SJSA1 (cell line): ENCODE measurements around the gene SUPT3H. TPM values are rescaled to one million over a fixed set of nuclear protein-coding genes. Genes with fewer than 3 reads are reported as not detected.
"Not testable (repeated sequence)": the region's sequence is repeated elsewhere in the genome, so short reads cannot be mapped to it uniquely, and the experiment has no call there.

Source experiments
- DNase-seq, 2 experiments: peaks; one replicate each; pipeline ENCODE4 v3.0.0-alpha.2; 2015 to 2020; ENCODE audit warnings: low spot score in 2 of 2, low read depth in 1 of 2
- H3K27ac ChIP-seq: fragments of 250-450 bp; sonication (Bioruptor Pico); 2 replicates; pipeline ENCODE4 v1.5.1; 2020; ENCODE audit warnings: mild to moderate bottlenecking, moderate library complexity
- H3K27me3 ChIP-seq: fragments of 250-450 bp; sonication (Bioruptor Pico); replicated peaks from 2 replicates; pipeline ENCODE4 v1.5.1; 2020; ENCODE audit warnings: mild to moderate bottlenecking, moderate library complexity
- H3K36me3 ChIP-seq: fragments of 250-450 bp; sonication (Bioruptor Pico); 2 replicates; pipeline ENCODE4 v1.5.1; 2020; ENCODE audit warnings: mild to moderate bottlenecking
- H3K4me1 ChIP-seq: fragments of 250-450 bp; sonication (Bioruptor Pico); replicated peaks from 2 replicates; pipeline ENCODE4 v1.6.1; 2021; ENCODE audit warnings: mild to moderate bottlenecking
- H3K4me3 ChIP-seq: fragments of 250-450 bp; sonication (Bioruptor Pico); 2 replicates; pipeline ENCODE4 v1.5.1; 2020; ENCODE audit warnings: mild to moderate bottlenecking
- H3K9me3 ChIP-seq: fragments of 250-450 bp; sonication (Bioruptor Pico); replicated peaks from 2 replicates; pipeline ENCODE4 v1.5.1; 2020; ENCODE audit warnings: mild to moderate bottlenecking
- total RNA-seq: library from RNA; depleted of rRNA; stranded (reverse); fragments of >200 nt; shearing (Covaris generic); gene quantifications from 2 replicates; pipeline ENCODE4 v1.2.3, GENCODE V29; 2014

Gene SUPT3H
- total RNA-seq, 1 experiment from 2014 or later = 6.7 TPM

DNA sequence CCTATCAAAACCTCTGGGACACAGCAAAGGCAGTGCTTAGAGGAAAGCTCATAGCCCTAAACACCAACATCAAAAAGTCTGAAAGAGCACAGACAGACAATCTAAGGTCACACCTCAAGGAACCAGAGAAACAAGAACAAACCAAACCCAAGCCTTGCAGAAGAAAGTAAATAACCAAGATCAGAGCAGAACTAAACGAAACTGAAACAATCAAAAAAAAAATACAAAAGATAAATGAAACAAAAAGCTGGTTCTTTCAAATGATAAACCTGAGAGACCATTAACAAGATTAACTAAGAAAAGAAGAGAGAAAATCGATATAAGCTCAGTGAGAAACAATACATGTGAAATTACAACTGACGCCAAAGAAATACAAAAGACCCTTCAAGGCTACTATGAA, 84.4 kb downstream of the SUPT3H start:
- Histone ChIP-seq H3K4me1 (no peaks in the 10 kb centered on the region), H3K4me3 (no peak overlapping the region), H3K27ac (no peak overlapping the region), H3K9me3 (no peaks in the 10 kb centered on the region), H3K36me3 (no peaks in the 10 kb centered on the region), H3K27me3 (no peaks in the 10 kb centered on the region)
- no peak for DNase-seq

DNA sequence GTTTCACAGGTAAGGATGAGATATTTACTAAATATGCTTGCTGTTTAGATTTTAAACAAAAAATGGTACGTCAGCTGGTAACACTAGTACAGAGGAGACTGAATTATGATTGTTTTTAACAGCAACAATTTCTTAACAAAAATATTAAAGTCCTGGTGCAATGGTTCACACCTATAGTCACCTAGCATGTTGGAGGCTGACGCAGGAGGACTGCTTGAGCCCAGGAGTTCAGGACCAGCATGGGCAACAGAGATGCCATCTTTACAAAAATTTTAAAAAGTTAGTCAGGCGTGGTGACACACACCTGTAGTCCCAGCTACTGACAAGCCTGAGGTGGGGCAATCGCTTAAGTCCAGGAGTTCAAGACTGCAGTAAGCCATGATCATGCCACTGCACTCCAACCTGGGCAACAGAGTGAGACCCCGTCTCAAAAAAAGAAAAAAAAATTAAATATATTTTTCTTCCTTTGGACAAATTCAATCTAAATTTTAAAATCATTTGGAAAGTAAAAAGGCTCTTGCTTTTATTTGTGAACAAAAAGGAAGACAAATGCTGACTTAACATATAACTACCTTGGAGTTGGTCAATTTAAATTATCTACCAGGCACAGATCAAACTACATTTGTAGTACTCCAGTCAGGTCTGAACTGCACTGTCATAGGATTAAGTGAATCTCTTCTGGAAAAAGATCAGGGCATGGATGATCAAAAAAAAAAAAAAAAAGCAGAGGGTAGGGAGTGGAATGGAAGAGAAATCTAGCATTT, 87.8 kb downstream of the SUPT3H start:
- H3K36me3 ChIP-seq = no peaks in the 10 kb centered on the region
- H3K27ac ChIP-seq = no peak overlapping the region
- DNase-seq = no peak
- no peaks in the 10 kb centered on the region for H3K4me1 ChIP-seq
- no peaks in the 10 kb centered on the region for H3K27me3 ChIP-seq
- no peak overlapping the region for H3K4me3 ChIP-seq
- no peaks in the 10 kb centered on the region for H3K9me3 ChIP-seq

DNA sequence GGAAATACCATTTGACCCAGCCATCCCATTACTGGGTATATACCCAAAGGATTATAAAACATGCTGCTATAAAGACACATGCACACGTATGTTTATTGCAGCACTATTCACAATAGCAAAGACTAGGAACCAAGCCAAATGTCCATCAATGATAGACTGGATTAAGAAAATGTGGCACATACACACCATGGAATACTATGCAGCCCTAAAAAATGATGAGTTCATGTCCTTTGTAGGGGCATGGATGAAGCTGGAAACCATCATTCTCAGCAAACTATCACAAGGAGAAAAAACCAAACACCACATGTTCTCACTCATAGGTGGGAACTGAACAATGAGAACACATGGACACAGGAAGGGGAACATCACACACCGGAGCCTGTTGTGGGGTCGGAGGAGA, 91.0 kb downstream of the SUPT3H start:
- not testable (repeated sequence) for H3K27ac ChIP-seq, H3K4me1 ChIP-seq, DNase-seq, H3K36me3 ChIP-seq, H3K27me3 ChIP-seq, H3K4me3 ChIP-seq, H3K9me3 ChIP-seq

DNA sequence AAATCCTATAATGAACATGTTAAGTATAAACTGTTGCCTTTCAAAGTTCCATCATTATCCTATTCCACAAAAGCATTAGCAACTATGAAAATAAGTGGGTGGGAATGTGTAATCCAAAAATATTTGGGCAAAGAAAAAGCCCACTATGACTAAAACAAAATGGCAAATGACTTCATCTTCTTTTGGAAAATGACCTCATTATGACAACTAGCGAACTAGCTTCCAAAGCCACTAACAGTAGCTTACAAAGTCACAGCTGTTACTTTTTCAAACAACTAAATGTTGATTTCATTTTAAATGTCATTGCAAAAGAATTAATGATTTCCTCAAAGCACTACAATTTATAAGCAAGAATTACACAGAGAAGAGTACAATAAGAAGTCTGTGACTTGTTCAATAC, 99.4 kb downstream of the SUPT3H start:
- Histone ChIP-seq H3K27ac (no peak overlapping the region), H3K9me3 (no peaks in the 10 kb centered on the region), H3K4me3 (no peak overlapping the region), H3K27me3 (no peaks in the 10 kb centered on the region), H3K36me3 (no peaks in the 10 kb centered on the region), H3K4me1 (no peaks in the 10 kb centered on the region)
- no peak for DNase-seq

DNA sequence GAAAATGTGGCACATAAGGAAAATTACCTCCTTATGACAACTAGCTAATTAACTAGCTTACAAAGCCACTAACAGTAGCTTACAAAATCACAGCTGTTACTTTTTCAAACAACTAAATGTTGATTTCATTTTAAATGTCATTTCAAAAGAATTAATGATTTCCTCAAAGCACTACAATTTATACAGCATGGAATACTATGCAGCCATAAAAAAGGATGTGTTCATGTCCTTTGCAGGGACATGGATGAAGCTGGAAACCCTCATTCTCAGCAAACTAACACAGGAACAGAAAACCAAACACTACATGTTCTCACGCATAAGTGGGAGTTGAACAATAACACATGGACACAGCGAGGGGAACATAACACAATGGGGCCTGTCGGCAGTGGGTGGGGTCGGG, 100.0 kb downstream of the SUPT3H start:
- not testable (repeated sequence) for H3K27ac ChIP-seq, H3K4me3 ChIP-seq, H3K4me1 ChIP-seq, DNase-seq, H3K27me3 ChIP-seq, H3K36me3 ChIP-seq, H3K9me3 ChIP-seq

DNA sequence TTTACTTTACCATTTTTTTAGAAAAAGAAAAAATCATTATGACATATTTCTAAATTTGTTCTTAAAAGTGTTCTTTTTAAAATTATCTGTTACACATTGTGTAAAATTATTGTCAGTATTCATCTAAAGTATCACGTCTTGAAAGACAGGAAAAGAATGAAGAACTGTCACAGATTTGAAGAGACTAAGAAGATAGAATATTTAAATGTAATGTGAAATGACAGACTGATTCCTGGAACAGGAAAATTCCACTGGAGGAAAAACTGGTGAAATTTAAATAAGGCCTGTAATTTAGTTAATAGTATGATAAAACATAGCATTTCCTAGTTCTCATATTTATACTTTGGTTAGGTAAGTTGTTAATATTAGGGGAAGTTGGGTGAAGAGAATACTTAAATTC, 102.4 kb downstream of the SUPT3H start:
- Histone ChIP-seq H3K27ac (no peak overlapping the region), H3K9me3 (no peaks in the 10 kb centered on the region), H3K27me3 (no peaks in the 10 kb centered on the region), H3K4me1 (no peaks in the 10 kb centered on the region), H3K36me3 (no peaks in the 10 kb centered on the region), H3K4me3 (no peak overlapping the region)
- no peak for DNase-seq

DNA sequence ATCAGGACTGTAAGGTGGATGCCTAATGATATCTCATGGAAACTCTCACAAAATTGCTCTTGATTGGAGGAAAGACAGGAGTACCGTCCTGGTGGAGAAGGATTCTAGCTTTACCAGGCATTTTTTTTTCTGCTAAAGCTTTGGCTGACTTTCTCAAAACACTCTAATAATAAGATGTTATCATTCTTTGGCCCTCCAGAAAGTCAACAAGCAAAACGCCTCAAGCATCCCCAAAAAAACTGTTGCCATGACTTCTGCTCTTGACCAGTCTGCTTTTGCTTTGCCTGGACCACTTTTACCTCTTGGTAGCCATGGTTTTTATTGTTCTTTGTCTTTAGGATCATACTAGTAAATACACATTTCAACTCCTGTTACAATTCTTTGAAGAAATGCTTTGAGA, 105.1 kb downstream of the SUPT3H start:
- no peak for DNase-seq
- Histone ChIP-seq H3K4me3 (no peak overlapping the region), H3K27me3 (no peaks in the 10 kb centered on the region), H3K27ac (no peak overlapping the region), H3K9me3 (no peaks in the 10 kb centered on the region), H3K36me3 (no peaks in the 10 kb centered on the region), H3K4me1 (no peaks in the 10 kb centered on the region)

DNA sequence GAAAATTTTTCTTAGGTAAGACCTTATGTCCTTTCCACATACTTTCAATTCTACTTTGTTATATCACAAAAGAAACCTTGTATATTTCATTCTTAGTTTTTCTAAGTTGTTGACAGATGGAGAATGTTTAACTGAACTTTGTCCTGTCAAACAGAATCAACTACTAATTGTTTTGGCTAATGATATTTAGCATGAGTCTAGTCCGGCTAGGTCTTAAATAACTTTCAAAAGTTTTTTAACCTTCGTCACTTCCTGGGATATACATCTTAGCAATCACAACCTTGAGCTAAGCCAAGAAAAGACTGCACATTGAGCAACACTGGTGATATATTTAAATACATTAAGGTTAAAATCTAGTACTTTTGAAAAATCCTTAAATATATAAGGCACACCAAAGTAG, 112.5 kb downstream of the SUPT3H start:
- H3K4me3 ChIP-seq = no peak overlapping the region
- H3K27ac ChIP-seq = no peak overlapping the region
- no peaks in the 10 kb centered on the region for H3K27me3 ChIP-seq
- H3K36me3 ChIP-seq = no peaks in the 10 kb centered on the region
- no peaks in the 10 kb centered on the region for H3K9me3 ChIP-seq
- H3K4me1 ChIP-seq = no peaks in the 10 kb centered on the region
- DNase-seq = no peak

DNA sequence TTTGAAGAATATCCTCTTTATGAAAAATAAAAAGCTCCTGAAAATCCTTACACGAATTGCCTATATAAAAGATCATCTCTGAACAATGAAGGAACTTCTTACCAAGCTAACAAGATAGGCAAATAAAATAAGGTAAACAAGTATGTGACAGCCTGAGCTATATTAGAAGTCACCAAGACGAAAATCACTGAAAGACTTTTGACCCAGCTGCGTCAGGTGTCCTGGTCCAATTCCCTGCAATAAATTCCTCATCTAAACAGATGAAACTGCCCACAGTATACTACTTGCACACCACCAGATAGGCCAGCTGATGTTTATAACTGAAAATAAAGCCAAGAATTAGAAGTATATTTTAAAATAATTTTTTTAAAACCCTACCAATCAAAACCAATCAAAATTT, 117.0 kb downstream of the SUPT3H start:
- no peak for DNase-seq
- 0 out of 2 replicates have a peak, but pooled peaks cover 3% of the 10 kb centered on the region for H3K27me3 ChIP-seq
- H3K36me3 ChIP-seq = no peaks in the 10 kb centered on the region
- no peaks in the 10 kb centered on the region for H3K9me3 ChIP-seq
- H3K4me3 ChIP-seq = no peak overlapping the region
- no peak overlapping the region for H3K27ac ChIP-seq
- no peaks in the 10 kb centered on the region for H3K4me1 ChIP-seq

DNA sequence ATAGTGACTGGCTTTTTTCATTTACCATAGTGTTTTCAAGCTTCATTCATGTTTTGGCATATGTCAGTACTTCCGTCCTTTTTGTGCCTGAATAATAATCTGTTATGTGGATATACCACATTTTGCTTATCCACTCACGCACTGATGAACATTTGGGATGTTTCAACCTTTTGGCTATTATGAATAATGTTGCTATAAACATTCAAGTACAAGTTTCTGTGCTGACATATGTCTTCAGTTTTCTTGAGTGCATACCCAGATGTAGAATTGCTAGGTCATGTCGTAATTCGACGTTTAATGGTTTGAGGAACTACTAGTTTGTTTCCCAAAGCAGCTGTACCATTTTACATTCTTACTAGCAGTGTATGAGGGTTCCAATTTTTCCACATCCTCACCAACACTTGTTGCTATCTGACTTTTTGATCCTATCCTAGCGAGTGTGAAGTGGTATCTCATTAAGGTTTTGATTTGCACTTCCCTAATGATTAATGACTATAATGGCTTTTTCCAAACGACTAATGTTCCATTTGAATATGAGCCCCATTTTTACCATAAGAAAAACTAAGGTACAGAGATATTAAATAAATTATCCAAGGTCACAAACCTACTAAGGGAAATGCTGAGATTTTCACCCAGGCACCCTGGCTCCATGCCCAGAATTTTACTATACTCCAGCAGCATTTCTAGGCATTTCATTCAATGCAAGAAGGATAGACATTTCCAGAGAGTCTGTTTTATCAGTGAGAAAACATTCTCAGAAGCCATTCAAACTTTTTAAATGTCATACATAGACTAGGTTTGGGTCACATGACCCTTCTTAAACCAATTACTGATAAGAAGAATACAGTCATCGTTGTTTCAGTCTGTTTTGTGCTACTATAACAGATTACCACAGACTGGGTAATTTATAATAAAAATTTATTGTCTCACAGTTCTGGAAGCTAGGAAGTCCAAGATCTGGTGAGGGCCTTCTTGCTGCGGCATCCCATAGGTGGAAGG, 120.7 kb downstream of the SUPT3H start:
- Histone ChIP-seq H3K9me3 (no peaks in the 10 kb centered on the region), H3K4me3 (no peak overlapping the region), H3K4me1 (no peaks in the 10 kb centered on the region), H3K27ac (no peak overlapping the region), H3K36me3 (no peaks in the 10 kb centered on the region), H3K27me3 (0 out of 2 replicates have a peak, but pooled peaks cover 3% of the 10 kb centered on the region)
- DNase-seq = no peak

DNA sequence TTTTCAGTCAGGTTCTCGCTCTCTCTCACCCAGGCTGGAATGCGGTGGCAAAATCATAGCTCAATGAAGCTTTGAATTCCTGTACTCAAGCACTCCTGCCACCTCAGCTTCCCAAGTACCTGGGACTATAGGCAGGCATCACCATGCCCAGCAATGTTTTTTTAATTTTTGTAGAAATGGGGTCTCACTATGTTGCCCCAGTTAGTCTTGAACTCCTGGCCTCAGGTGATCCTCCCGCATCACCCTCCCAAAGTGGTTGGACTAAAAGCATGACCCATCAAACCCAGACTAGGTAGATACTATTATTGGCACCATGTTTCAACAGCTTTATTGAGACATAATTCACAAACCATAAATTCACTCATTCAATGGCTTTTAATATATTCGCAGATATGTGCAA, 122.3 kb downstream of the SUPT3H start:
- 0 out of 2 replicates have a peak, but pooled peaks cover 3% of the 10 kb centered on the region for H3K27me3 ChIP-seq

DNA sequence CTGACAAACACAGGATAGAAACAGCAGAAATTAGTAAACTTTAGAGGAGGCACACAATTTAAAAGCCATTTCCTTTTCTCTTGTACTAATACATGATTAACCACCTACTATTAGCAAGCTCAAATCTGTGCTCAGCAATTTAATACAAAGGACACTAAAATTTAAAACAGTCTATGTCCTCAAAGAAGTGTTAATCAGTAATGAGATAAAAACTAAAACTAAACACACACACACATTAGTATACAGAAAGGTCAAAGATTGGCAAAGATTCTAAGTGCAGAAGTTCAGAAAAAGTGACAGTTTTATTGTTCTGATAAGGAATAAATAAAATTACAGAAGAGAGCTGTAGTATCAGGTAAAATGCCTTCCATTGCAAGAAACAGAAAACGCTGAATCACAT, 123.5 kb downstream of the SUPT3H start:
- H3K4me3 ChIP-seq = no peak overlapping the region
- DNase-seq = no peak
- H3K4me1 ChIP-seq = no peaks in the 10 kb centered on the region
- no peaks in the 10 kb centered on the region for H3K9me3 ChIP-seq
- no peaks in the 10 kb centered on the region for H3K36me3 ChIP-seq
- no peak overlapping the region for H3K27ac ChIP-seq
- no peaks in the 10 kb centered on the region for H3K27me3 ChIP-seq

More for the DNA sequence above, 122.3 kb downstream of the SUPT3H start:
- Histone ChIP-seq H3K27ac (no peak overlapping the region), H3K4me1 (no peaks in the 10 kb centered on the region), H3K36me3 (no peaks in the 10 kb centered on the region), H3K9me3 (no peaks in the 10 kb centered on the region), H3K4me3 (no peak overlapping the region)
- DNase-seq = no peak

DNA sequence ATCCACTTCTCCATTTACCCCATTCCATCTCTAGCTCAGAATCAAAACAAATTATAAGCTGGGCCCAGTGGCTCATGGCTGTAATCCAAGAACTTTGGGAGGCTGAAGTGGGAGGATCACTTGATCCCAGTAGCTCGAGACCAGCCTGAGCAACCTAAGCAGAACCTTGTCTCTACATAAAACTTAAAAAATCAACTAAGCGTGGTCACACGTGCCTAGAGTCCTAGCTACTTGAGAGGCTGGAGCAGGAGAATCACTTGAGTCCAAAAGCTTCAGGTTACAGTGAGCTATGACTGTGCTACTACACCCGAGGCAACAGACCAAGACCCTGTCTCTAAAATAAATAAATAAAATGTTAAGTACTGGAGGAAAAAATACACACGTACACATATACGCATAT, 124.3 kb downstream of the SUPT3H start:
- no peak overlapping the region for H3K27ac ChIP-seq
- no peak for DNase-seq
- H3K4me3 ChIP-seq = no peak overlapping the region
- H3K27me3 ChIP-seq = no peaks in the 10 kb centered on the region
- no peaks in the 10 kb centered on the region for H3K36me3 ChIP-seq
- H3K9me3 ChIP-seq = no peaks in the 10 kb centered on the region
- H3K4me1 ChIP-seq = no peaks in the 10 kb centered on the region

DNA sequence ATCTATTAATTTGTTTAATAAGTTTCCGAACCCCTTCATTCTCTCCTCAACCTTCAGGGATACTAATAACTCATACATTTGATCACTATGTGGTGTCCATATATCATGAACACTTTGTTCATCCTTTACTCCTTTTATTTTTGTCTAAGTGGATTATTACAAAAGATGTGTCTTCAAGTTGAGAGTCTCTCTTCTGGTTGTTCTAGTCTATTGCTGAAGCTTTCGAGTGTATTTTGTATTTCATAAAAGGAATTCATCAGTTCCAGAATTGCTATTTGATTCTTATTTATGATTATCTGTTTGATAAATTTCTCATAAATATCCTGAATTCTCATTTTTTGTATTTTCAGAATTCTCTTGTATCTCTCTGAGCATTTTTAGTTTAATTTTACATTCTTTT, 146.1 kb downstream of the SUPT3H start:
- 0 out of 2 replicates have a peak, but pooled peaks cover 2% of the 10 kb centered on the region for H3K9me3 ChIP-seq
- DNase-seq = no peak
- no peak overlapping the region for H3K4me3 ChIP-seq
- H3K27me3 ChIP-seq = no peaks in the 10 kb centered on the region
- no peaks in the 10 kb centered on the region for H3K4me1 ChIP-seq
- no peaks in the 10 kb centered on the region for H3K36me3 ChIP-seq
- H3K27ac ChIP-seq = no peak overlapping the region
